HEK293 (cell line): ENCODE measurements around the gene RASL10A.

Source experiments
- BCL6B ChIP-seq: fragments of 450-650 bp; formaldehyde crosslinking; IDR thresholded peaks from 2 replicates; pipeline ENCODE4 v1.5.1; 2017; ENCODE audit warnings: missing biosample characterization, missing genetic modification characterization
- GLI2 ChIP-seq: fragments of 450-650 bp; formaldehyde crosslinking; IDR thresholded peaks from 2 replicates; pipeline ENCODE4; 2017; ENCODE audit warnings: missing biosample characterization, missing genetic modification characterization, low read depth, borderline replicate concordance
- GLI4 ChIP-seq: fragments of 450-650 bp; formaldehyde crosslinking; IDR thresholded peaks from 2 replicates; pipeline ENCODE4 v1.5.1; 2016; ENCODE audit warnings: missing biosample characterization, missing genetic modification characterization
- KLF1 ChIP-seq: fragments of 450-650 bp; formaldehyde crosslinking; IDR thresholded peaks from 2 replicates; pipeline ENCODE4 v1.5.1; 2016; ENCODE audit warnings: missing biosample characterization, missing genetic modification characterization
- MEIS1 ChIP-seq: sonication (generic); formaldehyde crosslinking; IDR thresholded peaks from 2 replicates; pipeline ENCODE4 v1.8.1; 2022; ENCODE audit warnings: missing genetic modification reagents, mild to moderate bottlenecking, borderline replicate concordance
- MYNN ChIP-seq: fragments of 450-650 bp; formaldehyde crosslinking; IDR thresholded peaks from 2 replicates; pipeline ENCODE4 v1.5.1; 2016; ENCODE audit warnings: missing biosample characterization, missing genetic modification characterization, borderline replicate concordance
- REPIN1 ChIP-seq: fragments of 450-650 bp; formaldehyde crosslinking; IDR thresholded peaks from 2 replicates; pipeline ENCODE4 v1.5.1; 2017; ENCODE audit warnings: missing biosample characterization, missing genetic modification characterization, low read depth
- SETDB1 ChIP-seq: IDR thresholded peaks from one replicate; pipeline ENCODE4 v1.6.1; 2017; ENCODE audit warnings: mild to moderate bottlenecking, low read length, moderate library complexity, mixed read lengths; ENCODE audit not compliant: insufficient read length
- SP2 ChIP-seq: fragments of 450-650 bp; formaldehyde crosslinking; IDR thresholded peaks from 2 replicates; pipeline ENCODE4 v1.5.1; 2016; ENCODE audit warnings: missing biosample characterization, missing genetic modification characterization
- SP3 ChIP-seq: fragments of 450-650 bp; formaldehyde crosslinking; IDR thresholded peaks from 2 replicates; pipeline ENCODE4 v1.5.1; 2016; ENCODE audit warnings: missing biosample characterization, missing genetic modification characterization
- SP7 ChIP-seq: fragments of 450-650 bp; formaldehyde crosslinking; IDR thresholded peaks from 2 replicates; pipeline ENCODE4 v1.5.1; 2016; ENCODE audit warnings: missing biosample characterization, missing genetic modification characterization
- ZBTB1 ChIP-seq: fragments of 450-650 bp; formaldehyde crosslinking; IDR thresholded peaks from 2 replicates; pipeline ENCODE4 v1.5.1; 2016; ENCODE audit warnings: missing biosample characterization, missing genetic modification characterization
- ZBTB44 ChIP-seq: fragments of 450-650 bp; IDR thresholded peaks from 2 replicates; pipeline ENCODE4 v1.5.1; 2018; ENCODE audit warnings: missing biosample characterization, mild to moderate bottlenecking, missing genetic modification characterization
- ZBTB7A ChIP-seq: fragments of 450-650 bp; formaldehyde crosslinking; IDR thresholded peaks from 2 replicates; pipeline ENCODE4 v1.5.1; 2016; ENCODE audit warnings: low read depth, missing biosample characterization, missing genetic modification characterization
- ZFHX2 ChIP-seq: fragments of 450-650 bp; formaldehyde crosslinking; conservative IDR thresholded peaks from 2 replicates; pipeline ENCODE4 v1.5.1; 2016; ENCODE audit warnings: missing biosample characterization, missing genetic modification characterization
- ZFP37 ChIP-seq: fragments of 450-650 bp; formaldehyde crosslinking; IDR thresholded peaks from 2 replicates; pipeline ENCODE4 v1.5.1; 2016; ENCODE audit warnings: missing biosample characterization, missing genetic modification characterization
- ZIC2 ChIP-seq: fragments of 450-650 bp; formaldehyde crosslinking; IDR thresholded peaks from 2 replicates; pipeline ENCODE4 v1.5.1; 2016; ENCODE audit warnings: missing biosample characterization, missing genetic modification characterization
- ZNF112 ChIP-seq: fragments of 450-650 bp; formaldehyde crosslinking; IDR thresholded peaks from 2 replicates; pipeline ENCODE4 v1.5.0; 2017; ENCODE audit warnings: missing biosample characterization, missing genetic modification characterization
- ZNF155 ChIP-seq: fragments of 450-650 bp; formaldehyde crosslinking; IDR thresholded peaks from 2 replicates; pipeline ENCODE4 v1.5.1; 2016; ENCODE audit warnings: missing biosample characterization, missing genetic modification characterization
- ZNF169 ChIP-seq: fragments of 450-650 bp; formaldehyde crosslinking; IDR thresholded peaks from 2 replicates; pipeline ENCODE4 v1.5.1; 2016; ENCODE audit warnings: missing biosample characterization, missing genetic modification characterization
- ZNF211 ChIP-seq: fragments of 450-650 bp; formaldehyde crosslinking; IDR thresholded peaks from 2 replicates; pipeline ENCODE4 v1.5.1; 2016; ENCODE audit warnings: low read depth, missing biosample characterization, missing genetic modification characterization
- ZNF292 ChIP-seq: fragments of 450-650 bp; formaldehyde crosslinking; IDR thresholded peaks from 2 replicates; pipeline ENCODE4 v1.5.1; 2016; ENCODE audit warnings: low read depth, missing biosample characterization, missing genetic modification characterization, borderline replicate concordance
- ZNF324 ChIP-seq: fragments of 450-650 bp; formaldehyde crosslinking; IDR thresholded peaks from 2 replicates; pipeline ENCODE4 v1.5.1; 2016; ENCODE audit warnings: missing biosample characterization, missing genetic modification characterization
- ZNF548 ChIP-seq: fragments of 450-650 bp; formaldehyde crosslinking; IDR thresholded peaks from 2 replicates; pipeline ENCODE4 v1.5.1; 2016; ENCODE audit warnings: missing biosample characterization, missing genetic modification characterization
- ZNF560 ChIP-seq: fragments of 450-650 bp; formaldehyde crosslinking; IDR thresholded peaks from 2 replicates; pipeline ENCODE4 v1.5.1; 2017; ENCODE audit warnings: missing biosample characterization, missing genetic modification characterization, borderline replicate concordance
- ZNF707 ChIP-seq: fragments of 450-650 bp; formaldehyde crosslinking; IDR thresholded peaks from 2 replicates; pipeline ENCODE4 v1.5.1; 2016; ENCODE audit warnings: missing biosample characterization, missing genetic modification characterization
- ZNF785 ChIP-seq: fragments of 450-650 bp; formaldehyde crosslinking; IDR thresholded peaks from 2 replicates; pipeline ENCODE4 v1.5.1; 2016; ENCODE audit warnings: missing biosample characterization, missing genetic modification characterization
- ZNF792 ChIP-seq: fragments of 450-650 bp; formaldehyde crosslinking; IDR thresholded peaks from 2 replicates; pipeline ENCODE4 v1.5.1; 2016; ENCODE audit warnings: missing biosample characterization, missing genetic modification characterization
- TF ChIP-seq, protein P1 (sequence below): fragments of 450-650 bp; formaldehyde crosslinking; IDR thresholded peaks from 2 replicates; pipeline ENCODE4 v1.5.1; 2016; ENCODE audit warnings: missing biosample characterization, missing genetic modification characterization

Gene RASL10A

DNA sequence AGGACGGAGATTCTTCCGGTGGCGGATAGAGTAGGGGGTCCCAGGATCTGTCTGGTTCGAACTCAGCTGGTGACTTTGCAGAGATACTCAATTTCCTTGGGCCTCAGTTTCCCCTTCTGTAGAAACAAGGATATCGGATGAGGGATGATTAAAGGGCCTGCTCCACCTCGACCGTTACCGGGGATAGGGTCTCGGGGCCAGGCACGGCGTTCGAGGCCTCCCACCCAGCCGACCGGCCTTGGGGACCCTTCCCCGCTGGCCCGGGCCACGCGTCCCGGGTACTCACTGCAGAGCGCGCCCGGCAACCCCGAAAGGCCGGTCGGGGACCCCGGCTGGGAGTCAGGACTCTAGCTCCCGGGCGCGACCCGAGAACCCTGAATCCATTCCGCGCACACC, 48.0 kb downstream of the RASL10A start (continued):
- TF ChIP-seq ZNF155, result no peak
- no peak for TF ChIP-seq GLI2
- no peak for TF ChIP-seq SP7 (tag by site-specific recombination)
- TF ChIP-seq ZFHX2 (tag by site-specific recombination), result no peak
- TF ChIP-seq ZFP37 (tag by site-specific recombination), result 0 out of 2 replicates have a peak, but pooled peaks have one; percentile 30
- TF ChIP-seq ZBTB1 (tag by site-specific recombination), result peak; percentile 77; the same call in 1 of the 2 replicates
- TF ChIP-seq ZNF548, result no peak
- TF ChIP-seq ZIC2 (tag by site-specific recombination), result no peak
- no peak for TF ChIP-seq ZNF707
- TF ChIP-seq ZNF112 (tag by site-specific recombination), result no peak
- no peak for TF ChIP-seq ZNF169 (tag by site-specific recombination)
- no peak for TF ChIP-seq ZNF560 (tag by site-specific recombination)
- TF ChIP-seq ZNF324 (tag by site-specific recombination), result no peak; the same call in 1 of the 2 replicates
- no peak for TF ChIP-seq BCL6B (tag by site-specific recombination)
- no peak for TF ChIP-seq ZNF292 (tag by site-specific recombination)
- no peak for TF ChIP-seq MEIS1
- peak; percentile 57; the same call in 1 of the 2 replicates for TF ChIP-seq KLF1 (tag by site-specific recombination)
- TF ChIP-seq ZNF792 (tag by site-specific recombination), result peak; percentile 59; the same call in 1 of the 2 replicates
- no peak for TF ChIP-seq MYNN (tag by site-specific recombination)
- no peak for TF ChIP-seq SETDB1
- TF ChIP-seq REPIN1, result no peak
- no peak for TF ChIP-seq ZBTB44 (tag by site-specific recombination)
- no peak for TF ChIP-seq SP3 (tag by site-specific recombination)
- peak; percentile 77 for TF ChIP-seq ZNF785 (tag by site-specific recombination)
- no peak for TF ChIP-seq SP2 (tag by site-specific recombination)
- TF ChIP-seq GLI4 (tag by site-specific recombination), result peak; percentile 73; the same call in 1 of the 2 replicates
- 0 out of 2 replicates have a peak, but pooled peaks have one; percentile 79 for TF ChIP-seq ZBTB7A (tag by site-specific recombination)
- TF ChIP-seq ZNF211 (tag by site-specific recombination), result no peak
- TF ChIP-seq, protein P1, sequence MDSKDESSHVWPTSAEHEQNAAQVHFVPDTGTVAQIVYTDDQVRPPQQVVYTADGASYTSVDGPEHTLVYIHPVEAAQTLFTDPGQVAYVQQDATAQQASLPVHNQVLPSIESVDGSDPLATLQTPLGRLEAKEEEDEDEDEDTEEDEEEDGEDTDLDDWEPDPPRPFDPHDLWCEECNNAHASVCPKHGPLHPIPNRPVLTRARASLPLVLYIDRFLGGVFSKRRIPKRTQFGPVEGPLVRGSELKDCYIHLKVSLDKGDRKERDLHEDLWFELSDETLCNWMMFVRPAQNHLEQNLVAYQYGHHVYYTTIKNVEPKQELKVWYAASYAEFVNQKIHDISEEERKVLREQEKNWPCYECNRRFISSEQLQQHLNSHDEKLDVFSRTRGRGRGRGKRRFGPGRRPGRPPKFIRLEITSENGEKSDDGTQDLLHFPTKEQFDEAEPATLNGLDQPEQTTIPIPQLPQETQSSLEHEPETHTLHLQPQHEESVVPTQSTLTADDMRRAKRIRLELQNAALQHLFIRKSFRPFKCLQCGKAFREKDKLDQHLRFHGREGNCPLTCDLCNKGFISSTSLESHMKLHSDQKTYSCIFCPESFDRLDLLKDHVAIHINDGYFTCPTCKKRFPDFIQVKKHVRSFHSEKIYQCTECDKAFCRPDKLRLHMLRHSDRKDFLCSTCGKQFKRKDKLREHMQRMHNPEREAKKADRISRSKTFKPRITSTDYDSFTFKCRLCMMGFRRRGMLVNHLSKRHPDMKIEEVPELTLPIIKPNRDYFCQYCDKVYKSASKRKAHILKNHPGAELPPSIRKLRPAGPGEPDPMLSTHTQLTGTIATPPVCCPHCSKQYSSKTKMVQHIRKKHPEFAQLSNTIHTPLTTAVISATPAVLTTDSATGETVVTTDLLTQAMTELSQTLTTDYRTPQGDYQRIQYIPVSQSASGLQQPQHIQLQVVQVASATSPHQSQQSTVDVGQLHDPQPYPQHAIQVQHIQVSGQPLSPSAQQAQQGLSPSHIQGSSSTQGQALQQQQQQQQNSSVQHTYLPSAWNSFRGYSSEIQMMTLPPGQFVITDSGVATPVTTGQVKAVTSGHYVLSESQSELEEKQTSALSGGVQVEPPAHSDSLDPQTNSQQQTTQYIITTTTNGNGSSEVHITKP (tag by site-specific recombination), result no peak
